TTC549 (cell line): ENCODE measurements around the gene UBE2S.
"Not testable (repeated sequence)": the region's sequence is repeated elsewhere in the genome, so short reads cannot be mapped to it uniquely, and the experiment has no call there.

Experiments
- FAIRE-seq: peaks from 2 replicates; lab custom pipeline; 2012; peaks lifted over from hg19 to GRCh38; lab: Jason Lieb, UNC

UBE2S gene

GRCh38 chr19:55406091-55406825, 1.3 kb downstream of the UBE2S start:
- no peak for FAIRE-seq

GRCh38 chr19:55405638-55406037, 1.9 kb downstream of the UBE2S start:
- no peak for FAIRE-seq

GRCh38 chr19:55402509-55402908, 5.1 kb downstream of the UBE2S start:
- FAIRE-seq = no peak

- FAIRE-seq = not testable (repeated sequence)
These were observed 6.2 kb downstream of the UBE2S start for GRCh38 chr19:55401390-55401789.

GRCh38 chr19:55400281-55401087, 7.1 kb downstream of the UBE2S start:
- peak; percentile 42 for FAIRE-seq

- FAIRE-seq = no peak
These were observed 9.2 kb downstream of the UBE2S start for GRCh38 chr19:55398200-55398925.

GRCh38 chr19:55392820-55393761, 14.5 kb downstream of the UBE2S start:
- no peak for FAIRE-seq

- no peak for FAIRE-seq
These were observed 15.6 kb downstream of the UBE2S start for GRCh38 chr19:55391702-55392615.

GRCh38 chr19:55391191-55391670, 16.4 kb downstream of the UBE2S start:
- FAIRE-seq = no peak

- FAIRE-seq = no peak
These were observed 17.1 kb downstream of the UBE2S start for GRCh38 chr19:55390461-55390880.

GRCh38 chr19:55389386-55390317, 17.9 kb downstream of the UBE2S start:
- FAIRE-seq = no peak

GRCh38 chr19:55387736-55388497, 19.7 kb downstream of the UBE2S start:
- FAIRE-seq = no peak

GRCh38 chr19:55386493-55386971, 21.1 kb downstream of the UBE2S start:
- FAIRE-seq = no peak

- FAIRE-seq = peak; percentile 92
These were observed 21.7 kb downstream of the UBE2S start, which contains the start of gene RPL28 for GRCh38 chr19:55385724-55386492. RPL28 (plus strand) TSS chr19:55385932; CDS start chr19:55386358, 426 bp downstream.

GRCh38 chr19:55384920-55385723, 22.5 kb downstream of the UBE2S start:
- no peak for FAIRE-seq

GRCh38 chr19:55384131-55384919, 23.3 kb downstream of the UBE2S start, which contains the start of gene TMEM238:
TMEM238 (minus strand) TSS chr19:55384292; CDS start chr19:55384259, 33 bp downstream.
- FAIRE-seq = no peak
